Testis (tissue), 5 donors: ENCODE measurements around the gene HSPA9. TPM values are rescaled to one million over a fixed set of nuclear protein-coding genes. Genes with fewer than 3 reads are reported as not detected.
A peak's percentile ranks its signal among the peaks of the same experiment; 100 is the strongest.

Experiments
- DNase-seq: peaks from one replicate; pipeline ENCODE4 v3.0.0-alpha.2; 2019
- H3K27ac ChIP-seq, 2 donors: fragments of 200-600 bp; sonication (generic); one replicate each; pipeline ENCODE4 v1.5.1; 2019
- H3K27me3 ChIP-seq: fragments of 200-600 bp; sonication (generic); one replicate; pipeline ENCODE4 v1.5.1; 2019
- H3K36me3 ChIP-seq: fragments of 200-600 bp; sonication (generic); one replicate; pipeline ENCODE4 v1.5.1; 2017; ENCODE audit warnings: low read depth; ENCODE audit errors: missing control alignments
- H3K4me1 ChIP-seq: fragments of 200-600 bp; sonication (generic); one replicate; pipeline ENCODE4 v1.5.1; 2019
- H3K4me3 ChIP-seq, 2 donors: fragments of 200-600 bp; sonication (generic); one replicate each; pipeline ENCODE4 v1.5.1; 2017 to 2019
- H3K9me3 ChIP-seq: fragments of 200-600 bp; sonication (generic); one replicate; pipeline ENCODE4 v1.5.1; 2017
- CTCF ChIP-seq, 3 experiments: fragments of 450-650 bp in 2 of 3; fragments of 200-600 bp in 1 of 3; sonication (generic) in 1 of 3; IDR thresholded peaks; one replicate each; pipeline ENCODE4 v1.5.1; 2016 to 2019; ENCODE audit warnings: antibody characterized with exemption in 3 of 3, mild to moderate bottlenecking in 2 of 3, moderate library complexity in 1 of 3
- POLR2A ChIP-seq: fragments of 450-650 bp; IDR thresholded peaks from one replicate; pipeline ENCODE4 v1.6.1; 2017; ENCODE audit warnings: antibody characterized with exemption, mild to moderate bottlenecking, moderate library complexity
- WGBS, 2 donors: methylation state at CpG; one replicate each; pipeline ENCODE4 v1.1.5; 2018; 5-methylcytosine and 5-hydroxymethylcytosine counted together
- intact Hi-C: fragments of 100-400 bp; cut with DNase I; formaldehyde crosslinking; loops from one replicate; pipeline ENCODE4 v1.15.1; 2023; ENCODE audit warnings: low total_unique reads
- long read RNA-seq, 2 donors: transcript quantifications; one replicate each; lab custom pipeline, GENCODE V29; 2026
- polyA plus RNA-seq: library from polyadenylated mRNA; stranded (reverse); fragments of 350-450 nt; fragmentation: Illumina TruSeq; extraction: RNeasy Lipid Tissue Mini Kit (QIAGEN cat#74804); gene quantifications from one replicate; pipeline ENCODE4 v1.2.3, GENCODE V29; 2014; ENCODE audit warnings: low read depth, low replicate concordance; ENCODE audit not compliant: insufficient read depth
- total RNA-seq, 2 donors: library from RNA; depleted of rRNA; stranded (reverse); fragments of >200 nt; gene quantifications; one replicate each; pipeline ENCODE4 v1.2.3, GENCODE V29; 2016

HSPA9 gene
- total RNA-seq = 100 to 1,000 TPM; 205 to 243 TPM
- polyA plus RNA-seq = 145 TPM
- long read RNA-seq, donor 1, full-length matches to known transcripts = 71 of 148 reads
- long read RNA-seq, donor 1, partial matches to known transcripts = 77 of 148 reads
- long read RNA-seq, donor 1, other reads (novel, unspliced or antisense) = 0 of 148 reads
- long read RNA-seq, donor 2, full-length matches to known transcripts = 87 of 124 reads
- long read RNA-seq, donor 2, partial matches to known transcripts = 37 of 124 reads
- long read RNA-seq, donor 2, other reads (novel, unspliced or antisense) = 0 of 124 reads

DNA sequence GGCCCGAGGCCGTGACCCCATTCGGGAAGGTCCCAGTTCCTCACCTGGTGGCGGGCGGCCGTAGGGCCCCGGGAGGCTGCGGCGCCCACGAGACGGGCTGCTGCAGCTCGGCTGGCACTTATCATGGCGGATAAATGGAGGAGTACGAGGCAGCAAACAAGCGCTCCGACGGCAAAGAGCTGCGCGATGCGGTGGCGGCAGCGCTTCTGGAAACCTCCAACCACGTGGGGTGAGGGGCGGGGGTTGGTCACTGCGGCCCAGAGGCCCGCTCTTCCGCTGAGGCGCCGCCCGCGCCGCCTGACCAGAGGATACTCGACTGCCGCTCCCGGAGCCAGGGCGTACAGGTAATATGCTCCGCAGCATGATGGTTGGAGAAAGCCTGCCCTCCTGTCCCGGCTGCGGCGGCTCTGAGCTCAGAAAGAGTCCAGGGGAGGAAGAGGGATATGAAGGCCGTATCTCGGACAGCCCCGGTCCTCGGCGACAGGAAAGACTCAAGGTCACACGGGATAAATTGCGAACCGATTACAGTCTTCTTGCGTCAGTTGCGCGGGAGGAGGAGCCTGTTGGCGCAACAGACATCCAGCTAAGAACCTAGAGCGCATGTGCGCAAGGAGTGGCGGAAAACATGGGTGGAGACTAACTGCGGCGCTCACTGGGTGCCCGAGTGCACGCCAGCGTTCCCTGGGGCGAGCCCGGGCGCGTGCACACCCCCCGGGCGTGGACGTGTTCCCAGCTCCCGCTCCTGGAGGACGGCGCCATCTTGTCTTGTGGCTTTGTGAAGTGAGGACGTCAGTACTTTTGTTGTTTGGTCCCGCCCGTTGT lies at the start of gene HSPA9:
Gene HSPA9 (minus strand): TSS at position 208 of the 822 bp plus-strand sequence. CDS start 83 bp downstream, at position 125.
- no peaks in the 10 kb centered on the region for H3K36me3 ChIP-seq
- intact Hi-C loops = no loop called here
- peak; percentile 99 for DNase-seq
- H3K27me3 ChIP-seq = no peaks in the 10 kb centered on the region
- peak within 1 kb of the TSS; percentile 94 to 96 for H3K4me3 ChIP-seq
- H3K9me3 ChIP-seq = no peaks in the 10 kb centered on the region
- H3K27ac ChIP-seq = peak within 1 kb of the TSS; percentile 99 to 100
- 0 to 1% methylated on average over 28 to 73 of the region's 73 CpGs for WGBS, 2 donors
- peak in 1 of 3 experiments; percentile 46 for TF ChIP-seq CTCF (IDR thresholded peaks at IDR 0.05)
- peak; percentile 65 for TF ChIP-seq POLR2A
- peaks cover 6% of the 10 kb centered on the region for H3K4me1 ChIP-seq

- Histone ChIP-seq H3K9me3 (no peaks in the 10 kb centered on the region), H3K36me3 (no peaks in the 10 kb centered on the region), H3K4me3 (no peak overlapping the region), H3K27me3 (no peaks in the 10 kb centered on the region), H3K27ac (no peak overlapping the region), H3K4me1 (no peaks in the 10 kb centered on the region)
- intact Hi-C loops = no loop called here
- TF ChIP-seq POLR2A (no peak), CTCF (IDR thresholded peaks at IDR 0.05) (no peak)
- peak; percentile 49 for DNase-seq
- 58 to 62% methylated on average over 4 of the region's 4 CpGs for WGBS, 2 donors
These were observed 47.9 kb upstream of the HSPA9 start for GRCh38 chr5:138623053-138623452.

- no peaks in the 10 kb centered on the region for H3K36me3 ChIP-seq
- WGBS, 2 donors = 86 to 96% methylated on average over 4 of the region's 4 CpGs
- no peak for DNase-seq
- no peaks in the 10 kb centered on the region for H3K27me3 ChIP-seq
- no peak overlapping the region for H3K4me3 ChIP-seq
- no peaks in the 10 kb centered on the region for H3K9me3 ChIP-seq
- intact Hi-C loops = no loop called here
- H3K27ac ChIP-seq = no peak overlapping the region
- no peaks in the 10 kb centered on the region for H3K4me1 ChIP-seq
- no peak for TF ChIP-seq CTCF (IDR thresholded peaks at IDR 0.05)
- TF ChIP-seq POLR2A = no peak
These were observed 46.9 kb upstream of the HSPA9 start for GRCh38 chr5:138622051-138622450.

DNA sequence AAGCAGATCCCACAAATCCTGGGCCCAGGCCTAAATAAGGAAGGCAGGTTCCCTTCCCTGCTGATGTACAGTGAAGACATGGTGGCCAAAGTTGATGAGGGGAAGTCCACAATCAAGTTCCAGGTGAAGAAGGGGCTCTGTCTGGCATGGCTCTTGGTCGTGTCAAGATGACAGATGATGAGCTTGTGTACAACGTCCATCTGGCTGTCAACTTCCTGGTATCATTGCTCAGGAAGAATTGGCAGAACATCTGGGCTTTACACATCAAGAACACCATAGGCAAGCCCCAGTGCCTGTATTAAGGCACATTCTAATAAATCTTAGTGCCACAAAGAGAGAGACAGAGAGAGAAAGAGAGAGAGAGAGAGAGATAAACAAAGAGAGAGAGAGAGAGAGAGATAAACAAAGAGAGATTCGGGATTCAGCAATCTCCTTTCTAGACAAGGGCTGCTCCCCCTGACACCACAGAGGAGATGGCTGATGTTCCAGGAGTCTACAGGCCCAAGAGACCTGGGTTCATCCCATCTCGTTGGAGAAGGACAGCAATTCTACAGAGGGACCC lies 45.5 kb upstream of the HSPA9 start:
- DNase-seq = no peak
- no peak overlapping the region for H3K4me3 ChIP-seq
- TF ChIP-seq POLR2A = no peak
- no peak for TF ChIP-seq CTCF (IDR thresholded peaks at IDR 0.05)
- no peaks in the 10 kb centered on the region for H3K36me3 ChIP-seq
- intact Hi-C loops = no loop called here
- H3K27ac ChIP-seq = no peak overlapping the region
- H3K27me3 ChIP-seq = no peaks in the 10 kb centered on the region
- H3K9me3 ChIP-seq = no peaks in the 10 kb centered on the region
- H3K4me1 ChIP-seq = no peaks in the 10 kb centered on the region
- WGBS, 2 donors = 76 to 79% methylated on average over 4 of the region's 4 CpGs
